SKM-1 (cell line): Measurements from ENCODE around the gene BABAM2.
"Not testable (repeated sequence)": the region's sequence is repeated elsewhere in the genome, so short reads cannot be mapped to it uniquely, and the experiment has no call there.

Experiments
- DNase-seq: peaks from one replicate; lab custom pipeline; 2025; ENCODE audit not compliant: unreplicated experiment; lab: John Stamatoyannopoulos, UW

The BABAM2 gene

DNA sequence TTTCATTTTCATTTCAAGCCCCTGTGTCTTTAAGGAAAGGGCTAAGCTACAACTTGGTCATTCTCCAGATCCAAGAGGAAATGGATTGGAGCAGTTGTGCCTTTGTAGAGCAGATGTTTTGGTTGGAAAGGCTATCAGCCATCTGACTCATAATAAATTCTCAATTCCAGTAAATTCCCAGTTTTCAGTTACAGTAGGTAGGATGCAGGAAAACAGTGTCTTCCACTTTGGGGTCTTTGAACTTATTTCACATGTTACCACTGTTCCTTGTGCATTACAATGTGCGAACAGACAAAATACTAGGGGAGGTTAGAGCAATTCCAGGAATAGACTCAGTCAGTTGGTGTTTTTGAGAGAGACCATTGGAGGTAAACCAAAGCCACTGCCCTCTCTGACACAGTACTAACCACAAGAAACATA, 211.9 kb downstream of the BABAM2 start:
- DNase-seq = no peak

- DNase-seq = no peak
Observed at GRCh38 chr2:28103611-28104010, 213.1 kb downstream of the BABAM2 start.

DNA sequence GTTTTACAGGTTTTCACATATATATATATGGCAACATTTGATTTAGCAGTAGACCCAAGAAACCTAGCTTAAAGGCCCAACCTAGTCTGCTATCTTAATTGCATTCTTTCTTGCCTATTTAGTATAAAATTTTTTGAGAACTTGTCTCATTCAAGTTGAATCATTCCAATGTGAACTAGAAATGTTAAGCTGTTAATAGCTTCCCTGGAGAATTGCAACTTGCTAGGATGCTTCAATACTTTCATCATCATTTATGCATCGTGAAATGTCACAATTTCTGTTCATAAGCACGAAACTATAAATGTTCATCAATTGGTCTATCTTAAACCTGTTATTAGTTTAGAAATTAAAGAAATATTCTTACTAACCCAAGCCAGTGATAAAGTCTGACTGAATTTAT, 217.6 kb downstream of the BABAM2 start:
- DNase-seq = no peak

- DNase-seq = not testable (repeated sequence)
Observed at GRCh38 chr2:28113771-28114170, 223.2 kb downstream of the BABAM2 start.

DNA sequence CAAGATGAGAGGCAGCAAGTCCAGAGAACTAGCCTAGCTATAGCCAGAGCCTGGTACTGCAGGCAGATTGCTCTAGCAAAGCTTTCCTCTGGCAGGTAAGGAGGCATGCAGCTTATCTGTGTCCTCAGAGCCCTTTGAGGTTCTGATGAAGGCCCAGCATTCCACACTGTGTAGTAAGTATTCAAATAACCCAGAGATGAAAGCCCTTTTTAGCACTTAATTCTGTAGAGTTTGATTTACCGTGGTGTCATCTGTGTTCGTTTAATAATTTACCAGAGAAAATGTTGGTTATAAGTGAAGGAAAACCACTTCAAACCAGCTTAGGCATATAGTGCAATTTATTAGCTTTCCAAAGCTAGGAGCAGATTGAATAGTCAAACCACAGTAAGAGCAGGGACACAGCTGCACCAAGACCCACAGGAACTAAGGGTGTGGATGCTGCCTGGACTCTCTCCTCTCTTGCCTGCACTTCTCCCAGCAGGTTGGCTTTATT, 226.6 kb downstream of the BABAM2 start:
- DNase-seq = no peak

GRCh38 chr2:28119631-28120030, 229.1 kb downstream of the BABAM2 start:
- no peak for DNase-seq

DNA sequence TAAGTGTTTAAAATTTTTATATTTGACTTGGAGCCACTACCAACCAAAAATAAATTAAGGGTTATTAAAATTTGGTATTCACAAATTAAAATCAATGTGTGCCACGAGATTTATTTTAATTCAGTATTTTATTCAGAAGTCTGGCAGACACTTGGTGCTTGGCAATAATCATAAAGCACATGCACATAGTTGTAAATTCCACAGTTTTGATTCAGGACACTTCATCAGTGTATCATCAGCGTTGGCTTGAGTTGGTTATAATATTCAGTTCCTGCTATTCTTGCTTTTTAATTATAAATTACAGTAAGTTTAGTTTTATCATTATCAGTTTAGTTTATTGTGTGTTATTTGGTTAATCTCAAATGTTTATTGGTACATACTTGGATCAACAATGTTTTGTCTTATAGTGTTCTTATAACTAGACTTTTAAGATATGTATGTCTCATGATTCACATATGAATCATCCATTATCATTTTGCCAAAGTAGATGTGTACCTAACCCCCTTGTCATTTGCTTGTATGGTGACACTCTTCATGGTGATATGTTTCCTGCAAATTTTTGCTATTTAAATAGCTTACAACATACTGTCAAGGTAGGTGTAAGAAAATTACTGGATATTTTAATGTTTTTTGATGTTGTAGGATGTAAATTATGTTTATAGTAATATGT, 237.9 kb downstream of the BABAM2 start:
- DNase-seq = no peak

DNA sequence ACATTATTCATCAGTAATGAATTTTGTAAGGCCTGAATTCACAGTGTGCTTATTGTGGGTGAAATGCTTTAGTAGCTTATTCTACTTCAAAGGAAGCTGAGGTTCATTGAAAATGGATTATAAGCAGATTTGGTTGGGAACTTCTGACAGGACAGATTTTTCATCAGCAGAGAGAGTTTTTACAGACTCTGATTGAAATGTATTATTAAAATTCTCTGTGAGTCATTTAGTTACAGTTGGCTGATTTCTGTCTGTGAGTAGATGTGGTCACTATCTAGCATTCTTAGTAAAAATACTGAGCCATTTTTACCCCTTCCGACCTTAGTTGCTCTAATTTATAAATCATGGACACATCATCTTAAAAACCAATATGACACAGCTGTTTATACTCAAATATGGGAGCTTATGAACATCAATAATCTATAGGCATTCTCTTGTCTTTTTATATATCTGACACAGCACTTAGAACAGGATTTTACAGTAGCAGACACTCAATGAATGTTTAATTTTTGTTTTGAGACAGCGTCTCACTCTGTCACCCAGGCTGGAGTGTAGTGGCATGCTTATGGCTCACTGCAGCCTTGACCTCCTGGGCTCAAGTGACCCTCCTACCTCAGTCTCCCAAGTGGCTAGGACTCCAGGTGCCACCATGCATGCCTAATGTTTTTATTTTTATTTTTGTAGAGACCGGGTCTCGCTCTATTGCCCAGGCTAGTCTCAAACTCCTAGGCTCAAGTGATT, 239.6 kb downstream of the BABAM2 start:
- DNase-seq = no peak

GRCh38 chr2:28133778-28134177, 243.2 kb downstream of the BABAM2 start:
- no peak for DNase-seq

DNA sequence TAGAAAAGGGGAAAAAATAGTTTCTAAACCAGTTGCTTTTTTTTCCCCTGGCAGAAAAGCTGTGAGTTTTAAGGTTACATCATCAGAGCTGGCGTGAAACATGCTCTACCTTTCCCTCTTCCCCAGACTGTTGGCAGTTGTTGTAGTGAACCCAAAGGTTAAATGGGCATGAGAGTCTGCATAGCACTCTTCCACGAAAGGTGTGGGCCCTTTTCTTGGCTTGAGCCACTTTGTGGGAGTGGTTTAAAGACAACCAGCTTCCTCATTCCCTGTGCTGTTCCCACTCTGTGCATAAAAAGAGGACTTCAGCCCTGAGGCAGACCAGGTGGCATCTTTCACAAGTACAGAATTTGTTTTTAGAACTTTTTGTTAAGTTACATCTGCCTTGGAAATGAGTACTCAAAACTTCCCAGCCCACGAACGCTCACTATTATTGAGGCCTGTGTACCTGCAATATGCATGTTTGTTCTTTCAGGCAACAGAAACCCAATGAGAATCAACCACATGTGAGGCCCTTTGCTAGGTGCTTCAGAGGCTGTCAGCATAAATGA, 243.8 kb downstream of the BABAM2 start:
- peak; percentile 4 for DNase-seq

GRCh38 chr2:28134857-28135256, 244.3 kb downstream of the BABAM2 start:
- no peak for DNase-seq

- no peak for DNase-seq
Observed at GRCh38 chr2:28135324-28135723, 244.8 kb downstream of the BABAM2 start.

- DNase-seq = no peak
Observed at GRCh38 chr2:28135799-28136198, 245.3 kb downstream of the BABAM2 start.

DNA sequence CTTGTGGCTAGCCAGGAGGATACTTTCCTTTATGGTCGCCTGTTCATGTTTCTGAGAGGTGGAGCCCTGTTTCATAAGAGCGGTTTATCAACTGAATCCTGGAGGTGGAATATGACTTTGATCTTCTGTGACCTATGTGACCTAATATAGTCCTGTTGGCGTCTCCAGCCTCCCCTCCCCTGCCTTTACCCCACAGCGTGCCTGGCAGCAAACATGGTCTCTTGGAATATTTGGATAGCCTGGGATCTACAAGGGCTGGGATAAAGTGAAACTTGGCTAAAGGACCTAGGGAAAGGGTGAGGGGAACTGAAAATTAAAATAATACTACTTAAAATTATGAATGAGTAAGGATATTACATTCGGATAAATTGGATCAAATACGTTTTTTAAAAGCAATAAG, 246.0 kb downstream of the BABAM2 start:
- DNase-seq = no peak

DNA sequence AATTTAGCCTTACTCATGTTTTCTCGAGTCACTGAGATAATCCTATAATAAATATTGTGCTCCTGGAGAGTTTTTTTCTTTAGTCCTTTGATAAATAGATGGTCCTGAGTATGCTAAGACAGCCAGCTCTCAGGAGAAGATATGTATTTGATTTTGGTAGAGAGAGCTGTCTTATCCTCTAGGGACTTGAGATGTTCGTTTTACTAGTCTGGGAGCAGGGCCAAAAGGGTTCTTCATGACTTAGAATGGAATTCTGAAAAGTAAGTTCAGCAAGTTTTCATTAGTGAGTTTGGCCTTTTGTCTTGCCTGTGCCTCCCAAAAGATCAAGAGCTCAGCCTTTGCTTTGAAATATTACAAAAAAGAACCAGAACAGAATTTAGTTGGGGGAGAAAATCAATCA, 246.7 kb downstream of the BABAM2 start:
- no peak for DNase-seq

- no peak for DNase-seq
Observed at GRCh38 chr2:28142386-28142785, 251.9 kb downstream of the BABAM2 start.

GRCh38 chr2:28148000-28148399, 257.5 kb downstream of the BABAM2 start:
- no peak for DNase-seq

GRCh38 chr2:28148566-28148965, 258.0 kb downstream of the BABAM2 start:
- no peak for DNase-seq

DNA sequence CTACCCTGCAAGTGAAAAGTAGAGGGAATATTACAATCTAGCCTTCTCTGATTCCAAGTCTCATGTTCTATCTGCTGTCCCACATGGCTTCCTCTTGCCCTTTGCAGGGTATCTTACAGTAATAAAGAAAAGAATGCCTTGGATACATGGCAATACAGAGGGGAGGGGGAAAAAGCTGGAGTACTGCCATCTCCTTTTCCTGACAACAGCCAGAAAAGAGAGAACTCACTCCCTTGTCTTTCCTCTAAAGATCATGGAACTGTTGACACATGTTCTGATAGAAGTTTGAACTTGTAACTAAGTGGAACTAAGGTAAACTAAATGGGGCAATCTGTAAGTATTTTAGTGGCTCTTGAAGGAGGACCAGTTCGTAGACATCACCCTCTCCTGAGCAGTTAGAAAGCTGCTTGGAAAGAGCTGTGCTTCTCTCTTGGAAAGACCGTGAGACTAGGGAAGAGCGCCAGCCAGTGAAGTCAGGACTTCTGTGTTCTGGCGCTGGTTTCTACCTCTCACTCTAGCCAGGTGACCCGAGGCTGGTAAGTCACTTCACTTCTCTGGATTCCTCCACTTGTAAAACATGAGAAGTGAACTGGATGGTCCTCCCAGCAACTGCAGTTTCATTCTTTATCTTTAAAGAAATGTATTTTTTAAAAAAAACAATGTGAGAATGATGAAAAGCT, 259.8 kb downstream of the BABAM2 start:
- no peak for DNase-seq

DNA sequence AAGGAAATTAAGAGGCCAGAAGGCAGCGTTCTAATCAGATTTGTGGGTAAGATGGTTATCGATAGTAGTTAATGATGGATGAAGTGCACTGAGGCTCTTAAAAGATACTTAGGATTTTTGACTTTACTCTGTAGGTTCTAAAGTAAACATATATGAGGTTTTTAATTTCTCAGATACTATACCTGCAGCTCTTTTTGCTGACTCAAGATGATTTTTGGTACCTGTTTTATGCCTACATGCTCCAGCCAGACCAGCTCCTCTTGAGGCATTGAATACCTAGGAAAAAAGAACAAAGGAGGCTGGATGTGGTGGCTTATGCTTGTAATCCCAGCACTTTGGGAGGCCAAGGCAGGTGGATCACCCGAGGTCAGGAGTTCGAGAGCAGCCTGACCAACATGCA, 260.5 kb downstream of the BABAM2 start:
- DNase-seq = no peak

DNA sequence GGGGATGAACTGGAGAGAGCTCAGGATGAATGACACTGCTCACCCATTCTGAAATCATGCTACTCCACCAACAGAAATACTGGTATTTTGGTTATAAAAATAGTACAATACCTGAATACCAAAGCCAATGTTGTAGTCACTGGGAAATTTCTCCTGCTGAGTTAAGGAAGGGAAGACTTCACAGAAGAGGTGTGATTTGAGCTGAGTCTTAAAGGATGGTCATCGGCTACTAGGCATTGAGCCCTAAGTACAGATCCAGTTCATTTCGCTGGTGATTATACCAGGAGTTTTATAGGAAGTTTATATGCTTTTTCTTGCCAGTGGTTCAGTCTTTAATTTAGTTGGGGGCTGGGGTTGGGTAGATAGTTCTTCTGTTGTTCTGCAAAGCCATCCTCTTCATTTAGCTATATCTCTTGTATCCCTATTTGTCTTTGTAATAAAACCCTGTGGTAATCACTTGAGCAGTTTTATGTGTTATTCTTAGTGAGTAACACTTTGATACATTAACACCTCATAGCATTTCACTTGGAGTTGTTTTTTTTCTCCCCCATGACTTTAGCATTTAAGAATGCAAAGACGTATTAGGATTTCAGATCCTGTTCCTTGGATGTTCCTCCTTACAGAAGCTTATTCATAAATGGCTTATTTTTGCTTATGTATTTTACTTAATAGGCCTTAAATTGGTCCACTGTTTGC, 262.2 kb downstream of the BABAM2 start:
- DNase-seq = no peak
